Measurements from ENCODE around the gene ANKRD52.
"Not testable (repeated sequence)": the region's sequence is repeated elsewhere in the genome, so short reads cannot be mapped to it uniquely, and the experiment has no call there.

ANKRD52 gene

DNA sequence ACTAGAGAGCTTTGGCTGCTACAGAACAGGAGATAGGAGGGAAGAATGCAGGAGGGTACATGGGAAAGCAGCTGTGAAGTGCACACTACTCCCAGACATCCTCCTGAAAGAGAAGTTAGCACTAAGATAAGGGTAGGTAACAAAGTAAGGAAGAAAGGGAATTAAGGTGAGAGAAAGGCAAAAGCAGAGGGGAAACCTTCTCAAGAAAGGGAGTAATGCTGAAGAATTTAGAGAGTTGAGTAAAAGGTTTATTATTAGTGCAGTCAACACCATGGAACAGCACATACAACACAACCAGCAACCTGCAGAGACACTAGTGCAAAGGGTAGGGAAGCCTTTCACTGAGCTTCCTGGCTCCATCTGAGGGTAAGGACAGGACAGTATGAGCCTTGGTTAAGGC lies 53.9 kb downstream of the ANKRD52 start:
- no peak for DNase-seq

DNA sequence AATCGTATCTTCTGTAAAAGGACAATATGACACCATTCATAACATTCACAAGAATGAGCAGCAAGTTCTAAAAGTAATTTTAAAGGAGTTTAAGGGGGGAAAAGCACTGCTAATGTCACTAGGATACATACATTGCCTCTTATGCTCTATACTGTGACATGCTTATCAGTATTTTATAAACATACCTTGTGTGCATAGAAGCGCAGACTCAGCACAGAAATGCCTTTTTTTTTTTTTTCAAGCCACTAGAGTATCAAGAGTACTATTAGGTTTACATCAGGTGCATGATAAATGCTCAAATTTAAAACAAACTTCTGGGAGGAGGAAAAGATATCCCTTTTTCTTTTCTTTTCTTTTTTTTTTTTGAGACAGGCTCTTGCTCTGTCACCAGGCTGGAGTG lies 55.3 kb downstream of the ANKRD52 start:
- no peak for DNase-seq

DNA sequence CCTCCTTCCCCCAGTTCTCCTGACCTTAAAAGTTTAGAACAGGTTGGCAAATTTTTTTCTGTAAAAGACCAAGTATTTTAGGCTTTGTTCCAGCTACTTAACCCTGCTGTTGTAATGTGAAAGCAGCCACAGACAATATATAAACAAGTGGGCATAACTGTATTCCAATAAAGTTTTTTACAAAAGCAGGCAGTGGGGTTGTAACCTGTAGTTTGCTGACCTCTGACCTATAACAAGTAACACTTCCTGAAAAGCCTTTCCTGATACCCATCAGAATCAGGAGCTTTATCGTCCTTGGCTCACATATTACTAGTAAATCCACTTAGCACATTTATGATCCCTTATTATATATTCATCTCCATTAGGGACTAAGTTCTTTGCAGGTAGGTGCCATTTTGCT lies 55.8 kb downstream of the ANKRD52 start:
- no peak for DNase-seq

DNA sequence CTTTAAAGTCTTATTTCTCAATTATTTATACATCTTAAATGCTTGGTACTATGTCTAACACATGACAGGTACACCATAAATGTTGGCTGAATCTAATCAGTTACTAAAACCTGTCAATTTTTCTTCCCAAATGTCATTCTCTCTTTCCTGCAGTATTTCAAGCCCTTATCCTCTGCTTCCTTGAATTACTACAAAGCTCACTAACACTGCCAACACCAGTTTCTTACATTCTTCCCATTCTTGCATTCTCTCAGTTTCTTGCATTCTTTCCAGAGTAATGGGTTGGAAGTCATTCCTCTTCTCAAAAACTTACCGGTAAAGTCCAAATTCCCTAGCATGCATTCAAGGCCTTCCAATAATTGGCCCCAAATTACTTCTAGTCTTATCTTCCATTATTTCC lies 59.3 kb downstream of the ANKRD52 start:
- no peak for DNase-seq

DNA sequence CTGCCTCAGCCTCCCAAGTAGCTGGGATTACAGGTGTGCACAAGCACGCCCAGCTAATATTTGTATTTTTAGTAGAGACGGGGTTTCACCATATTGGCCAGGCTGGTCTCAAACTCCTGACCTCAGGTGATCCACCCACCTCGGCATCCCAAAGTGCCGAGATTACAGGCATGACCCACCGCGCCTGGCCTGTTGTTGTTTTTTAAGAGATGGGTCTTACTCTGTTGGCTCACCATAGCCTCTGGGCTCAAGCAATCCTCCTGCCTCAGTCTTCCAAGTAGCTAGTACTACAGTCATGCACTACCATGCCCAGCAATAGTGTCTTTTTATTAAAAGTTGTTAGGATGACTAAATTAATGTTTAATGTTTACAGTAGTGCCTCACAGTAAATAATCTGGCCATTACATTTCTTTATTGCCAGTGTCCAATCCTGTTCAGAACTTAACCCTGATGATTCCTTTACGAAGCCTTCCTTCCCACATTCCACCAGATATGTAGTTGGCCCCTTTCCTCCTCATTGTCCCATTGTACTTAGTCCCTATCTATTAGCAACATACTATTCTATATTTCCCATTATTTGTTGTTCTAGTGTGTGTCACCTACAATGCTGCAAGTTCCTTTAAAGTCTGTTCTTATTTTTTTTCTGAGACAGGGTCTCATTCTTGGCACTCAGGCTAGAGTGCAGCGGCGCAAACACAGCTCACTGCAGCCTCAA lies 60.1 kb downstream of the ANKRD52 start:
- DNase-seq, result no peak

DNA sequence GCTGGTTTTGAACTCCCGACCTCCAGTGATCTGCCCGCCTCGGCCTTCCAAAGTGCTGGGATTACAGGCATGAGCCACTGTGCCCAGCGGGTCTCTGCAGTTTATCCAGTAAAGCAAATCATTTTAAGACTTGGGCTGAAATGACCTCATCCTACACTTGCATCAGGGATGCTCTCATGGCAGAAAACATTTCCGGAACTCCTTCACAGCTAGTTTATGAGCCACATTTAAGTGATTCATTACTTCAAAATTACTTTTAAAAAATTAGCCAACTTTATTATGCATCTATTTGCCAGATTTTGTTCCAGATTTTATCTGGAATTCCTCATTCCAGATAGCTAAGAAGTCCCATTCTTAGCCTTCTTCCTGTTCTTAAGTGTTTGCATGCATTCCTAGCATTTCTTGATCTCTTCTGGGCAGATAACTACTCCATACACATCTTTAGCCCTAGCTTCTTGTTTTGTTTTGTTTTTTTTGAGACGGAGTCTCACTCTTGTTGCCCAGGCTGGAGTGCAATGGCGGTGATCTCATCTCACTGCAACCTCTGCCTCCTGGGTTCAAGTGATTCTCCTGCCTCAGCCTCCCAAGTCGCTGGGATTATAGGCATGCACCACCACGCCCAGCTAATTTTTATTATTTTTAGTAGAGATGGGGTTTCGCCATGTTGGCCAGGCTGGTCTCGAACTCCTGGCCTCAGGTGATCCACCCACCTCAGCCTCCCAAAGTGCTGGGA lies 61.2 kb downstream of the ANKRD52 start:
- not testable (repeated sequence) for DNase-seq

DNA sequence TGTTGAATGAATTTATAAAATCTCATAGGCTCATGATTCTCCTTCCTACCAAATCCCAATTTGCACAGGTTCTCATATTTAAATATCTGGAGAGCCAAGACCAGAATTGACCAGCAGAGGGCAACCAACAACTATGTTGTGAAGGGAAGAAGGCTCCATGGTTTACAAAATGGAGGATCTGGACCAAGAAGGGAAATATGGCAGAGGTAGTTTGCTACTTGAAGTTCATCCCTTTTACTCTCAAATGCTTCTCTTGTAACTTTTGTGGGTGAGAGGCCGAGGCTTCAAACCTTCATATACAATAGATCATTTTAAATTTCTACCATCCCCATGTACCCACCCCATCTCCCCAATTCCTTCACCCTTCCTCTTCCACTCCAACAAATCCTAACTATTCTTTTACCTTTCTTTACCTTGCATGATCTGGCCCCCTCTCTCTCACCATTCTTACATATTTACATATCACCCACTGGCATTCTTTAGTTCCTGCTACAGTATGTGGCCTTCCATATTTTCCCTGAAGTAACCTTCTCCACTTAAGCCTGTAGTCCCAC lies 65.1 kb downstream of the ANKRD52 start:
- peak; percentile 86 to 91 for DNase-seq

DNA sequence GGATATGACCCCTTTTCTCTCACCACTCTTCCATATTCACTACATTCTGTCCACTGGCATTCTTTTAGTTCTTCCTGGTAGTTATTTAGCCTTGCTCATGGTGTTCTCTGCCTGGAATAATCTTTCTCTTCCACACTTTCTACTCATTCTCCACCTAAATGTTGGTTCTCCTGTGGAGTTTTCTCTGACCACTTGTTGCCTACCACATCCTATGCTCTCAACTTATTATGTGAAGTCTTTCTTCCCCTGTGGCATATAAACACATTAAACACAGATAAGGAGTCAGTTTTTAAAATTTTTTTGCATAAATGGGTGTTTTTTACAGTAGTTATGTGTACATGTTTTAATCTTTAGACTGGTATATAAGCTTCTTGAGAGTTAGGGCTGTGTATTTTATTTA lies 65.6 kb downstream of the ANKRD52 start:
- DNase-seq, result no peak

DNA sequence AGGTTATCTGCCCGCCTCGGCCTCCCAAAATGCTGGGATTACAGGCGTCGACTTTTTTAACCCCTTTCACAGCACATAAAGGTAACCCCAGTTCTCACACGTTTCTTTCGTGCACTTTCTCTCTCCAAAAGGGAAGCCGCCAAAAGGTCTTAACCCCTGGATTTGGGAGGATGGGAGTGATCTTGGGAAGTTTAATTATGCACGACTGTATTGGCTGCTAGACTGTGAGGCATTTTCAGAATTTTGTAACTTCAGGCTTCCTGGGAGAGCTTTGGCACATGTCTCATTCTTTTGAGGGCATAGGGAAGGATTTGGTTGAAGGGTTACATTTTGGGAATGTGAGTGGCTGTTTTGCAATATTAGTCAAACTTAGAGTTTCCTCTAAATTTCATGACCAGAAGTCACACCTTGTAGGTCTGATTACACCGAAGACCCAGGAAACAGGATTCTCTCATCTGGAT lies 67.5 kb downstream of the ANKRD52 start:
- DNase-seq, result no peak

DNA sequence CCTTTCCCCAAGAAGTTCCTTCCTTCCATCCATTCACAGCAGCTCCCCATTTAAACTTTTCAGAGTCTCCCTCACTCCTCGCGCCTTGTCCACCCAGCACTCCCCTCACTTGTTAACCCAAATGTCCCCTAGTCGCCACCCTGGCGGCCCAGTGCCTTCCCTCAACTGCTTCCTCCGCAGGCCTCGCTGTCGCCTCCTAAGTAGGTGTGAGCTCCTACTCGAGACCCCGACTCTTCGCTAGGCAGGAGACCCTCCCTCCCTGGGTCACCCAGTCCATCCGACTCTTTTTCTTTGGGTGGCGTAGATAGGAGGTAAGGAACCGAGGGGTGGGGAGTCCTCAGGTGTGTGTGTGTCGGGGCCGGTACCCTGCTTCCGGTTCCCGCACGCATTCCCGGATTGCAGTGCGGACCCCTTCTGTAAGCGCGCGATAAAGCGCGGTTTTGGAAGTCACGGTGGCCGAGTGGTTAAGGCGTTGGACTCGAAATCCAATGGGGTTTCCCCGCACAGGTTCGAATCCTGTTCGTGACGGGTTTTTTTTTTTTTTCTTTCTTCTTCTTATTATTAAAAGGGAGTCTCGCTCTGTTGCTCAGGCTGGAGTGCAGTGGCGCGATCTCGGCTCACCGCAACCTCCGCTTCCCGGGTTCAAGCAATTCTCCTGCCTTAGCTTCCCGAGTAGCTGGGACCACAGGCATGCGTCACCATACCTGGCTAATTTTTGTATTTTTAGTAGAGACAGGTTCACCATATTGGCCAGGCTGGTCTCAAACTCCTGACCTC lies 68.1 kb downstream of the ANKRD52 start:
- peak; percentile 73 to 82 for DNase-seq

DNA sequence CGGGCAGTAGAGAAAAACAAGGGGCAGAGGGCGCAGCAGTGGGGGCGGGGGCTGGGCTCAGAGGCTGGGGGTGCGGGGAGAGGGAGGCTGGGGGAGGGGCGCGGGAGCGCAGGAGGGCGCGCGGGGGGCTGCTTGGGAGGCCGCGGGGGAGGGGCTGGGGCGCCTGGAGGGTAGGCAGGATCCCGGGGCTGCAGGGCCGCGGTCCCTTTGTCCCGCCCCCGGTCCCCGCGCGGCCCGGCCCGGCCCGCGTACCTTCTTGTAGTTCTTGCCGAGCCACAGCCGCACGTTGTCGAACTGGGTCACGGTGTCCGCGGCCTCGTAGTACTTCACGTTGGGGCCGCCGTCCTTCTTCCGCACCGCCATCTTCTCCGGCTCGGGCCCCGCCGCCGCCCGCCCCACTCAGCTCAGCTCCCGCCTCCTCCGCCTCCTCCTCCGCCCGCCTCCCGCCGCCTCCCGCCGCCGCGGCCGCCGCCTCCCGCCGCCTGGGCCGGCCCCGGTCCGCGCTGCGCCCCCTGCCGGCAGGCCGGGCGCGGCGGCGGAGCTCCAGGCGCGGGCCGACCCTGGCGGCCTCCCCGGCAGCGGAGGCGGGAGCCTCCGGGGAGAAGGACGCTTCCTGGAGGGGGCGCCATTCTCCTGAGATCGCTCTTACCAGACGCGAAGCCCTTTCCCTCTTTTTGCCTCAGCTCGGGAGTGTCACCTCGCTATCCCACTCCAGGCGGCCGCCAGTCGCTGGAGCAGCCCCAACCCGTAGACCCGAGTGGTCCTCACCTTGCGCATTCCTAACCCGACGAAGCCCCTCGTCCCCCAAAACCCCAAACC lies 68.9 kb downstream of the ANKRD52 start, which contains the start of gene SMARCC2:
Gene SMARCC2, minus strand, starts transcription at position 385 of the 819 bp plus-strand sequence. Its CDS starts 22 bp downstream, at position 363.
- peak; percentile 75 to 87 for DNase-seq

DNA sequence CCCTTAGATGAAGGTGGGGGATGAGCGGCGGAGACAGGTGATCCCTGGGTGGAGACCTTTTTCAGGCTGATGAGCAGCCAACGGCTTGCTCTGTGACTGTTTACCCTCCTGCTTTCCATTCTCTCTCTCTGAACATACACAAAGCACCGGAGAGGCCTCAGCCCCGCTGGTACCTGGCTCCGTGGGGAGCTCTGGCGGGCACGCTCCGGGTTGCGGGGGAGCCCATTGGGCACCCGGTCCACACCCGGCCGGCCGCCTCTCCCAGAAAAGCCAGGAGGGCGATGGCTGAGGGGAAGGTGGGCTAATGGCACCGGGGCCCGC lies 69.4 kb downstream of the ANKRD52 start:
- no peak for DNase-seq

DNA sequence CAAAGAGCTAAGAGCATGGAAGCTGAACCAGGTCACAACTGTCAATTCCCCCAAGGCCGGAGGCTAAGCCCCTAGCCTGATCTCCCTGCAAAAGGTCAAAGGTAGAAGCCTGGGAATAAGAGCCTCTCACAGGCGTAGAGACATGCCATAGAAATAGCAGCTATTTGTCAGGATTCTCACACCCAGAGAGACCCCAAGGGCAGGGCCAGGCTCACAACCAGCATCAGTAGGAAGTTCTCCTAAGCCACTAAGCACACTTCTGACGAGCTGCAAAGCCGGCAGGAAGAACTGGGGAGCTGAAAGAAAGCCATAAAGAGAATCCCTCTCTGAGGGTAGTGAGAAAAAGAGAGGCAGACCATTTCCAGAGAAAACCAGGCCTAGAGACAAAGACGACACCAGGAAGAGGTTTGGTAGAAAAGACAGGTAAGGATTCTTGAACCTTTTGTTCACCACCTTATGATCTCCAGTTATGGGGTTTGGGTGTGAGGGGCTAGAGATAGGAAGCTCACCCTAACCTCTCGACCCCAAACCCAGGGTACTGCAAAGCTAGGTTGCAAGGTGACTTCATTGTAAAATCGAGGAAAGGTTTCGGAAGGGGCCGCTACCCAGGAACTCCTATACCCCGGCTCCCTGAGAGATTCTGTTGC lies 69.9 kb downstream of the ANKRD52 start:
- peak; percentile 34 to 46 for DNase-seq

Data from Kasumi-1 (cell line).